ENCODE measurements around the gene NOX3. TPM values are rescaled to one million over a fixed set of nuclear protein-coding genes. Genes with fewer than 3 reads are reported as not detected.

NOX3 gene
- total RNA-seq, 4 donors from 2014 or later, result not detected

GRCh38 chr6:155450240-155450581 is 5.4 kb downstream of the NOX3 start:
- no peaks in the 10 kb centered on the region for H3K27me3 ChIP-seq
- H3K4me3 ChIP-seq (replicated peaks in 1 of 3), result no peak overlapping the region
- no peak for DNase-seq
- intact Hi-C loops (cut with DNase I), result no loop called here
- WGBS, 2 donors, result 94 to 100% methylated on average over 2 of the region's 2 CpGs
- no peaks in the 10 kb centered on the region for H3K9me3 ChIP-seq
- no peaks in the 10 kb centered on the region for H3K4me1 ChIP-seq
- no peak for TF ChIP-seq POLR2A (IDR thresholded peaks at IDR 0.05)
- TF ChIP-seq, protein P1, sequence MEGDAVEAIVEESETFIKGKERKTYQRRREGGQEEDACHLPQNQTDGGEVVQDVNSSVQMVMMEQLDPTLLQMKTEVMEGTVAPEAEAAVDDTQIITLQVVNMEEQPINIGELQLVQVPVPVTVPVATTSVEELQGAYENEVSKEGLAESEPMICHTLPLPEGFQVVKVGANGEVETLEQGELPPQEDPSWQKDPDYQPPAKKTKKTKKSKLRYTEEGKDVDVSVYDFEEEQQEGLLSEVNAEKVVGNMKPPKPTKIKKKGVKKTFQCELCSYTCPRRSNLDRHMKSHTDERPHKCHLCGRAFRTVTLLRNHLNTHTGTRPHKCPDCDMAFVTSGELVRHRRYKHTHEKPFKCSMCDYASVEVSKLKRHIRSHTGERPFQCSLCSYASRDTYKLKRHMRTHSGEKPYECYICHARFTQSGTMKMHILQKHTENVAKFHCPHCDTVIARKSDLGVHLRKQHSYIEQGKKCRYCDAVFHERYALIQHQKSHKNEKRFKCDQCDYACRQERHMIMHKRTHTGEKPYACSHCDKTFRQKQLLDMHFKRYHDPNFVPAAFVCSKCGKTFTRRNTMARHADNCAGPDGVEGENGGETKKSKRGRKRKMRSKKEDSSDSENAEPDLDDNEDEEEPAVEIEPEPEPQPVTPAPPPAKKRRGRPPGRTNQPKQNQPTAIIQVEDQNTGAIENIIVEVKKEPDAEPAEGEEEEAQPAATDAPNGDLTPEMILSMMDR (IDR thresholded peaks at IDR 0.05), result no peak
- H3K36me3 ChIP-seq, result no peaks in the 10 kb centered on the region
- no peak overlapping the region for H3K27ac ChIP-seq

- Histone ChIP-seq H3K27me3 (no peaks in the 10 kb centered on the region), H3K27ac (no peak overlapping the region), H3K4me1 (no peaks in the 10 kb centered on the region), H3K9me3 (no peaks in the 10 kb centered on the region), H3K36me3 (no peaks in the 10 kb centered on the region), H3K4me3 (replicated peaks in 1 of 3) (no peak overlapping the region)
- WGBS, 2 donors, result 66 to 73% methylated on average over 14 of the region's 14 CpGs
- no peak for DNase-seq
- intact Hi-C loops (cut with DNase I), result no loop called here
- TF ChIP-seq POLR2A (IDR thresholded peaks at IDR 0.05), result no peak
- TF ChIP-seq, protein P1 (IDR thresholded peaks at IDR 0.05), result no peak
Measured at GRCh38 chr6:155449450-155450239, 6.0 kb downstream of the NOX3 start.

DNA sequence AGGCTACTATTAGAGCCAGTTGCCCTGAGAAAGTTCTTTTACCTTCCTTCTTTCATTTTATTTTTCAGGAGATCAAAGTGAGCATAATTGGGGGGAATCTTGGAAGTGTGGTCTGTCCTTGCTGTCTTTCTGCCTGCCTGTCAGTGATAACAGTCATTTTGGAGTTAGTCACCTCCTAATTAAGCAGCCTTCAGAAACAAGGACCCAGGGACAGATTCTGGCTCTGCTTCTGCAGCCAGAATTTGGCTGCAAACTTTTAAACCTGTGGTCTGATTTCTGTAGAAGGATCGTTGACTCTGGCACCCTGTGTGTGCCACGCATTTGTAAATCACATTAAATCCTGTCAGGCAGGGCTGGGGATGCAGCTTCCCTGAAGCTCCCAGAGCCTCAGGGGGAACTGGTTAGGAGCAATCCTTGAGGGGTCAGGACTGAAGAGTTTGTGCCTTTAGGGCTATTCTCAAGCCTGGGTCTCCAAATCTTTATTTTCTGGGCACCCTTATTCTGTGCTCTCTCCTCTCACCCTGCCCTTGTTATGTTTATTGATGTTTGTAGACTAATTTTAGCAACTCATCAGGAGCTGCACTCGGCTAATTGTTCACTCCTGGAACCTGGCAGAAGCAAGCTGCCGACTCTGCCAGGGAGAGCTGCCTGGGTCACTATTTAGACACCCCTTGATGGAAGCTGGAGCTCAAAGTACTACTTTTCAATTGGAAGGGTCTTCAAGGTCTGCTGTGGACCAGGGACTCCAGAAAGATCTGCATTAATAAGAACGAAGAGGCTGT is 6.8 kb downstream of the NOX3 start:
- no peaks in the 10 kb centered on the region for H3K27me3 ChIP-seq
- no peak for TF ChIP-seq POLR2A (IDR thresholded peaks at IDR 0.05)
- TF ChIP-seq, protein P1 (IDR thresholded peaks at IDR 0.05), result no peak
- no peak for DNase-seq
- WGBS, 2 donors, result 43 to 56% methylated on average over 5 of the region's 5 CpGs
- no peaks in the 10 kb centered on the region for H3K4me1 ChIP-seq
- no peaks in the 10 kb centered on the region for H3K36me3 ChIP-seq
- intact Hi-C loops (cut with DNase I), result no loop called here
- H3K9me3 ChIP-seq, result no peaks in the 10 kb centered on the region
- no peak overlapping the region for H3K27ac ChIP-seq
- no peak overlapping the region for H3K4me3 ChIP-seq (replicated peaks in 1 of 3)

DNA sequence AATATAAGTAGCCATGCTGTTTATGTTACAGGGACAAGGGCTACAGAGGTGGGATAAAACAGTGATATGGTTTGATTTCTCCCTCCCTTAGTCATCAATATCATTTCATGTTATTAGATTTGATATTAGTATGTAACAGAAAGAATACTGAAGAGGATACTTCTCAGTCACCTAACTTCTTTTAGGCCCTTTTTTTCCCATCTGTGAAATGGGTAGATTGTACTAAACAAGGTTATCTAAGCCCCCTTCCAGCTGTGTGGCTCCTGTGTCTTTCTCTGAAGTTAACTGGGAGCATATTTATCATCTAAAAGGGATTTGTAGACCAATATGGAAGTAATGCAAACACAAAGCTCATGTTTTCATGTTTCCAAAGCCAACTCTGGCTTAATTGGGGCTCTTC is 7.7 kb downstream of the NOX3 start:
- no peak overlapping the region for H3K4me3 ChIP-seq (replicated peaks in 1 of 3)
- no peaks in the 10 kb centered on the region for H3K9me3 ChIP-seq
- intact Hi-C loops (cut with DNase I), result no loop called here
- no peak for DNase-seq
- H3K4me1 ChIP-seq, result no peaks in the 10 kb centered on the region
- TF ChIP-seq, protein P1 (IDR thresholded peaks at IDR 0.05), result no peak
- no peak for TF ChIP-seq POLR2A (IDR thresholded peaks at IDR 0.05)
- H3K27me3 ChIP-seq, result no peaks in the 10 kb centered on the region
- no peak overlapping the region for H3K27ac ChIP-seq
- H3K36me3 ChIP-seq, result no peaks in the 10 kb centered on the region
